Activated CD8-positive, alpha-beta memory T cell treated with anti-CD3 and anti-CD28 coated beads, Interleukin-2, amount 10 ng/mL, durations not matched to agents 7 days and 5 days (primary cell): Measurements from ENCODE around the gene EPHB2. TPM values are rescaled to one million over a fixed set of nuclear protein-coding genes. Genes with fewer than 3 reads are reported as not detected.

Experiments
- ATAC-seq: fragments of 150-1000 bp; cut with Tn5 transposase; one replicate; pipeline ENCODE4 v1.10.0; 2021; ENCODE audit warnings: moderate library complexity
- CTCF ChIA-PET: fragments of 350-600 bp; sonication (Branson Sonifier 250); formaldehyde crosslinking; loops from one replicate; lab custom pipeline; 2021; ENCODE audit warnings: antibody characterized with exemption; lab: Charles Lee
- DNase-seq: peaks from one replicate; pipeline ENCODE4 v3.0.0-alpha.2; 2020
- H3K27ac Mint-ChIP-seq: one replicate; pipeline ENCODE4 v1.8.0; 2021; ENCODE audit warnings: mild to moderate bottlenecking, mixed read lengths
- H3K27me3 Mint-ChIP-seq: one replicate; pipeline ENCODE4 v1.8.0; 2021; ENCODE audit warnings: mixed read lengths
- H3K36me3 Mint-ChIP-seq: one replicate; pipeline ENCODE4 v1.8.0; 2021; ENCODE audit warnings: mild to moderate bottlenecking, mixed read lengths
- H3K4me1 Mint-ChIP-seq: one replicate; pipeline ENCODE4 v1.8.0; 2021; ENCODE audit warnings: mixed read lengths
- H3K4me3 Mint-ChIP-seq: one replicate; pipeline ENCODE4 v1.8.0; 2021; ENCODE audit warnings: mild to moderate bottlenecking, moderate library complexity, mixed read lengths
- H3K9me3 Mint-ChIP-seq: one replicate; pipeline ENCODE4 v1.8.0; 2022; ENCODE audit warnings: low read depth, mixed read lengths
- total RNA-seq, 2 experiments: library from RNA; stranded (reverse); gene quantifications; one replicate each; pipeline ENCODE4 v1.2.3, GENCODE V29; 2021

EPHB2 gene
- total RNA-seq, 2 experiments from 2014 or later: 0.09 TPM

DNA sequence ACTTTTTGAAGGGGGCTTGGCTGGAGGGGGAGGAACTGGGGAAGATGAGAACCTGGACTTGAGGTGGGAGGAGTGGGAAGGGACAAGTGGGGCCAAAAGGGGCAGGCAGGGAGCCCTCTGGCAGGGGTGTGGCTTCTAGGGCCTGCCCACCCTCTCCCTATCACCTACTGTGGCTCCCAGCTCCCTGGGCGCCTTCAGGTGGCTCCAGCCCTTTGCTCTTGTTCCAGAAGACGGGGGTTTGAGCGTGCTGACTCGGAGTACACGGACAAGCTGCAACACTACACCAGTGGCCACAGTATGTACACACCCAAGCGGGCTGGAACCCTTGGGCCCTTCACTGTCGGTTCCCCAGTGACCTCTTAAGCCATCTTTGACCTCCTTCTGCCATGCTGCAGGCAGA is 185.5 kb downstream of the EPHB2 start:
- DNase-seq (no peak), ATAC-seq (no peak)
- Mint-ChIP-seq H3K9me3 (no peaks in the 10 kb centered on the region), H3K4me3 (no peak overlapping the region), H3K27me3 (peaks cover 15% of the 10 kb centered on the region), H3K27ac (no peak overlapping the region), H3K36me3 (no peaks in the 10 kb centered on the region), H3K4me1 (no peaks in the 10 kb centered on the region)
- CTCF ChIA-PET: no interaction called here

GRCh38 chr1:22900451-22900850 is 189.8 kb downstream of the EPHB2 start:
- Mint-ChIP-seq H3K9me3 (no peaks in the 10 kb centered on the region), H3K27me3 (peaks cover 34% of the 10 kb centered on the region), H3K4me1 (no peaks in the 10 kb centered on the region), H3K27ac (no peak overlapping the region), H3K36me3 (no peaks in the 10 kb centered on the region), H3K4me3 (no peak overlapping the region)
- no peak for DNase-seq
- CTCF ChIA-PET: no interaction called here
- no peak for ATAC-seq

- Mint-ChIP-seq H3K36me3 (no peaks in the 10 kb centered on the region), H3K27me3 (peaks cover 33% of the 10 kb centered on the region), H3K9me3 (no peaks in the 10 kb centered on the region), H3K4me1 (no peaks in the 10 kb centered on the region), H3K27ac (no peak overlapping the region), H3K4me3 (no peak overlapping the region)
- ATAC-seq: no peak
- no peak for DNase-seq
- CTCF ChIA-PET: no interaction called here
Measured at GRCh38 chr1:22903113-22903512, 192.5 kb downstream of the EPHB2 start.

DNA sequence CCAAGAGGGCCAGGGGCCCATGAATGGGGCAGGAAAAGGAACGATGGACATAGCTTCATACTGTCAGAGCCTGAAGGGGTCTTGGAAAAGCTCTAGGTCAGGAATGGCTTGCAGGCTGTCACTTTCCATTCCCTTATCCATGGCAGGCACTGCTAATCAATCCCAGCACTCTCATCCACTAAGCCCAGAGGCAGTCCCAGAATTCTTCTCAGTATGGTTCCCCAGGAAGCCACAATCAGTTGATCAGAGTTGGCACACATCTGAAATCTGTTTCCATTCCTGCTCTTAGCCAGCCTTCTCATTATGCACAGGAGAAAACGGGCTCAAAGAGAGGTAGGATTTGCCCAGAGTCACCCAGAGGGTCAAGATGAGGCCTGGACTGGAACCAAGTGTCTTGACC is 196.3 kb downstream of the EPHB2 start:
- Mint-ChIP-seq H3K27me3 (peaks cover 17% of the 10 kb centered on the region), H3K36me3 (no peaks in the 10 kb centered on the region), H3K4me1 (no peaks in the 10 kb centered on the region), H3K27ac (no peak overlapping the region), H3K9me3 (no peaks in the 10 kb centered on the region), H3K4me3 (no peak overlapping the region)
- no peak for ATAC-seq
- CTCF ChIA-PET: no interaction called here
- no peak for DNase-seq

DNA sequence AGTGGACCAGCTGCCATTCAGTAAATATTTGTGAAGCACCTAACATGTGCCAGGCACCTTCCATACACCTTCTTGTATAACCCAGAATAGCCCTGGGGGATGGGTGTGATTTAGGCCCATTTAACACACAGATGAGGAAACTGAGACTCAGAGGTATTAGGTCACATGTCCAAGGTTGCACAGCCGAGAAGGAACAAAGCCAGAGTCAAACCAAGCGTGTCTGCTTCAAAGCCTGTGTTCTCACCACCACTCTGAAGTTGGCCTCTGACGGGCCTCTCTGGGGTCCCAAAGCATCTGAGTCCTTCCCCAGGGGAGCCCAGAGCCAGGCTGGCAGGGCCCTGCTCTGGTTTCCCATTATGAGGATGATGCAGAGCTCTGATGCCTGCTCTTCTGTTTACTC is 196.9 kb downstream of the EPHB2 start:
- CTCF ChIA-PET: no interaction called here
- Mint-ChIP-seq H3K4me1 (no peaks in the 10 kb centered on the region), H3K9me3 (no peaks in the 10 kb centered on the region), H3K27ac (no peak overlapping the region), H3K27me3 (peaks cover 11% of the 10 kb centered on the region), H3K36me3 (no peaks in the 10 kb centered on the region), H3K4me3 (no peak overlapping the region)
- no peak for DNase-seq
- no peak for ATAC-seq

DNA sequence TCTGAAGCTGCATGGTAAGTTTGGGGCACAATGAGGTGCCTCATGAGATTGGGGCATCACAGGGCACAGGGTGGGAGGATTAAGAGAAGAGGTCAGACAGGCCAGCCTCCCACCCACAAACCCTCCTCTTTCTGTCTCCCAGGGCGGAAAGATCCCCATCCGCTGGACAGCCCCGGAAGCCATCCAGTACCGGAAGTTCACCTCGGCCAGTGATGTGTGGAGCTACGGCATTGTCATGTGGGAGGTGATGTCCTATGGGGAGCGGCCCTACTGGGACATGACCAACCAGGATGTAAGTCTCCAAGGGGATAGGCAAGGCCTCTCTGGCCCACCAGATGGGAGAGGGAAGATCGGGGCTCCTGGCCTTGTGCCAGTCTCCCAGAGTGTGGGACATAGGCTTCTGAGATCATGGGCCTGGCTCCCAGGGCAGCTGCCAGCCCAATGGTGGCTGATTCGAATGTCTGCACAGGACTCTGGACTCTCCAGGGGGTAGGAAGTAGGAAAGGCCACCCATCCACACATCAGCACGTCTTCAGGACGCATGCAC is 198.3 kb downstream of the EPHB2 start:
- ATAC-seq (no peak), DNase-seq (no peak)
- Mint-ChIP-seq H3K36me3 (no peaks in the 10 kb centered on the region), H3K9me3 (no peaks in the 10 kb centered on the region), H3K4me3 (no peak overlapping the region), H3K4me1 (no peaks in the 10 kb centered on the region), H3K27me3 (peaks cover 5% of the 10 kb centered on the region), H3K27ac (no peak overlapping the region)
- CTCF ChIA-PET: no interaction called here

GRCh38 chr1:22910286-22910685 is 199.6 kb downstream of the EPHB2 start:
- Mint-ChIP-seq H3K27ac (no peak overlapping the region), H3K4me3 (no peak overlapping the region), H3K27me3 (peaks cover 9% of the 10 kb centered on the region), H3K36me3 (no peaks in the 10 kb centered on the region), H3K4me1 (no peaks in the 10 kb centered on the region), H3K9me3 (no peaks in the 10 kb centered on the region)
- no peak for ATAC-seq
- CTCF ChIA-PET: no interaction called here
- DNase-seq: no peak

- DNase-seq: no peak
- no peaks in the 10 kb centered on the region for H3K36me3 Mint-ChIP-seq
- H3K4me1 Mint-ChIP-seq: no peaks in the 10 kb centered on the region
- CTCF ChIA-PET: interaction anchor here (0.6 kb wide), 1 partner anchor 13 kb away, joined by 4 read pairs; no protein-coding TSS in a partner anchor
- ATAC-seq: no peak
- H3K27me3 Mint-ChIP-seq: peaks cover 11% of the 10 kb centered on the region
- H3K4me3 Mint-ChIP-seq: no peak overlapping the region
- no peaks in the 10 kb centered on the region for H3K9me3 Mint-ChIP-seq
- H3K27ac Mint-ChIP-seq: no peak overlapping the region
Measured at GRCh38 chr1:22910986-22911651, 200.5 kb downstream of the EPHB2 start.

DNA sequence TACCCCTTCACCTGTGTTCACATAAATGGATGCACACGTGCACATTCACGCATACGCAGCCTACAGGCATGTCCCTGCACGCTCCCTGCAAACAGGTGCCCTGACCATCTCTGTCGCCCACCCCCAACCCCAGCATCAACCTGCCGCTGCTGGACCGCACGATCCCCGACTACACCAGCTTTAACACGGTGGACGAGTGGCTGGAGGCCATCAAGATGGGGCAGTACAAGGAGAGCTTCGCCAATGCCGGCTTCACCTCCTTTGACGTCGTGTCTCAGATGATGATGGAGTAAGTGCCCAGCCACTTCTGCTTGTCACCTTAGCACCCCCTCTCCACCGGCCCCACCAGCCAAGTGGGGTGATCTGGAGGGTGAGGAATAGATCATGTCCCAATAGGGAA is 201.7 kb downstream of the EPHB2 start:
- DNase-seq: no peak
- Mint-ChIP-seq H3K4me3 (no peak overlapping the region), H3K9me3 (no peaks in the 10 kb centered on the region), H3K27me3 (peaks cover 11% of the 10 kb centered on the region), H3K36me3 (no peaks in the 10 kb centered on the region), H3K4me1 (no peaks in the 10 kb centered on the region), H3K27ac (no peak overlapping the region)
- CTCF ChIA-PET: no interaction called here
- ATAC-seq: no peak

GRCh38 chr1:22913421-22914141 is 202.9 kb downstream of the EPHB2 start:
- DNase-seq (no peak), ATAC-seq (no peak)
- H3K36me3 Mint-ChIP-seq: no peaks in the 10 kb centered on the region
- no peaks in the 10 kb centered on the region for H3K4me1 Mint-ChIP-seq
- H3K27ac Mint-ChIP-seq: no peak overlapping the region
- H3K27me3 Mint-ChIP-seq: peaks cover 11% of the 10 kb centered on the region
- H3K9me3 Mint-ChIP-seq: no peaks in the 10 kb centered on the region
- CTCF ChIA-PET: no interaction called here
- H3K4me3 Mint-ChIP-seq: no peak overlapping the region

DNA sequence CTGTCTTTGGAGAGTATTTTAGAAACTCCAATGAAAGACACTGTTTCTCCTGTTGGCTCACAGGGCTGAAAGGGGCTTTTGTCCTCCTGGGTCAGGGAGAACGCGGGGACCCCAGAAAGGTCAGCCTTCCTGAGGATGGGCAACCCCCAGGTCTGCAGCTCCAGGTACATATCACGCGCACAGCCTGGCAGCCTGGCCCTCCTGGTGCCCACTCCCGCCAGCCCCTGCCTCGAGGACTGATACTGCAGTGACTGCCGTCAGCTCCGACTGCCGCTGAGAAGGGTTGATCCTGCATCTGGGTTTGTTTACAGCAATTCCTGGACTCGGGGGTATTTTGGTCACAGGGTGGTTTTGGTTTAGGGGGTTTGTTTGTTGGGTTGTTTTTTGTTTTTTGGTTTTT is 203.5 kb downstream of the EPHB2 start:
- H3K4me1 Mint-ChIP-seq: no peaks in the 10 kb centered on the region
- H3K27ac Mint-ChIP-seq: no peak overlapping the region
- no peak overlapping the region for H3K4me3 Mint-ChIP-seq
- no peaks in the 10 kb centered on the region for H3K36me3 Mint-ChIP-seq
- CTCF ChIA-PET: no interaction called here
- H3K9me3 Mint-ChIP-seq: no peaks in the 10 kb centered on the region
- no peak for ATAC-seq
- H3K27me3 Mint-ChIP-seq: peaks cover 13% of the 10 kb centered on the region
- no peak for DNase-seq

DNA sequence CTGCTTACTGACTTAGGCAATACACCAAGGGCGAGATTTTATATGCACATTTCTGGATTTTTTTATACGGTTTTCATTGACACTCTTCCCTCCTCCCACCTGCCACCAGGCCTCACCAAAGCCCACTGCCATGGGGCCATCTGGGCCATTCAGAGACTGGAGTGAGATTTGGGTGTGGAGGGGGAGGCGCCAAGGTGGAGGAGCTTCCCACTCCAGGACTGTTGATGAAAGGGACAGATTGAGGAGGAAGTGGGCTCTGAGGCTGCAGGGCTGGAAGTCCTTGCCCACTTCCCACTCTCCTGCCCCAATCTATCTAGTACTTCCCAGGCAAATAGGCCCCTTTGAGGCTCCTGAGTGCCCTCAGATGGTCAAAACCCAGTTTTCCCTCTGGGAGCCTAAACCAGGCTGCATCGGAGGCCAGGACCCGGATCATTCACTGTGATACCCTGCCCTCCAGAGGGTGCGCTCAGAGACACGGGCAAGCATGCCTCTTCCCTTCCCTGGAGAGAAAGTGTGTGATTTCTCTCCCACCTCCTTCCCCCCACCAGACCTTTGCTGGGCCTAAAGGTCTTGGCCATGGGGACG is 204.1 kb downstream of the EPHB2 start:
- DNase-seq: no peak
- peaks cover 13% of the 10 kb centered on the region for H3K27me3 Mint-ChIP-seq
- no peaks in the 10 kb centered on the region for H3K9me3 Mint-ChIP-seq
- no peak overlapping the region for H3K27ac Mint-ChIP-seq
- H3K4me1 Mint-ChIP-seq: no peaks in the 10 kb centered on the region
- no peak overlapping the region for H3K4me3 Mint-ChIP-seq
- ATAC-seq: no peak
- H3K36me3 Mint-ChIP-seq: no peaks in the 10 kb centered on the region
- CTCF ChIA-PET: no interaction called here

DNA sequence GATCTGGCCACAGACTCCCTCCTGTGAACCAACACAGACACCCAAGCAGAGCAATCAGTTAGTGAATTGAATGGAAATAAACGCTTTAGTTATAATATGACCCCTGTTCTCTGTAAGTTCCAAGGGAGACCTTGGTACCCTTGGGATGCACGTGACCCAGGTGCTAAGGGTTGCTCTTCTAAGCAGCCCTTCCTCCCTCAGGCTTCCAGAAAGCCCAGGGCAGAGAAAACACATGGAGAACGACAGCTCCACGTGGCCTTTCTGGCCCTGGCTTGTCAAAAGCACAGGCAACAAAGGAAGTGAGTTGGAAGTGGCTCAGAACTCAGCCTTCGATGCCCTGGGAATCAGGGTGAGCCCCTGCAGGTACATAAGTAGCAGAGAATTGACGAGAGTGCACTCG is 204.6 kb downstream of the EPHB2 start:
- Mint-ChIP-seq H3K36me3 (no peaks in the 10 kb centered on the region), H3K4me3 (no peak overlapping the region)

More for the DNA sequence above, 204.6 kb downstream of the EPHB2 start:
- ATAC-seq (no peak), DNase-seq (no peak)
- no peaks in the 10 kb centered on the region for H3K9me3 Mint-ChIP-seq
- H3K4me1 Mint-ChIP-seq: no peaks in the 10 kb centered on the region
- CTCF ChIA-PET: no interaction called here
- H3K27me3 Mint-ChIP-seq: peaks cover 13% of the 10 kb centered on the region
- no peak overlapping the region for H3K27ac Mint-ChIP-seq
